Colon (tissue), 2 donors: ENCODE results near the gene SHISA4.

Experiments used
- FAIRE-seq: peaks from 2 replicates; lab custom pipeline; 2012; peaks lifted over from hg19 to GRCh38; lab: Jason Lieb, UNC
- donor health status: control.
- donor health status: control.

The SHISA4 gene

GRCh38 chr1:201882665-201883132 is 6.0 kb upstream of the SHISA4 start:
- FAIRE-seq = no peak

- FAIRE-seq = no peak
Measured at GRCh38 chr1:201883266-201883665, 5.4 kb upstream of the SHISA4 start.

GRCh38 chr1:201883786-201884185 is 4.9 kb upstream of the SHISA4 start:
- no peak for FAIRE-seq

GRCh38 chr1:201884425-201884824 is 4.3 kb upstream of the SHISA4 start:
- no peak for FAIRE-seq

- FAIRE-seq = no peak
Measured at GRCh38 chr1:201885531-201886075, 3.1 kb upstream of the SHISA4 start.

- FAIRE-seq = no peak
Measured at GRCh38 chr1:201886103-201886885, 2.4 kb upstream of the SHISA4 start.

- FAIRE-seq = no peak
Measured at GRCh38 chr1:201887116-201887866, 1.4 kb upstream of the SHISA4 start.

GRCh38 chr1:201889090-201889968 is 631 bp downstream of the SHISA4 start:
- FAIRE-seq = no peak

- no peak for FAIRE-seq
Measured at GRCh38 chr1:201890223-201890622, 1.5 kb downstream of the SHISA4 start.

- no peak for FAIRE-seq
Measured at GRCh38 chr1:201890806-201891450, 2.2 kb downstream of the SHISA4 start.

- FAIRE-seq = no peak
Measured at GRCh38 chr1:201891451-201892045, 2.9 kb downstream of the SHISA4 start.

GRCh38 chr1:201892211-201892610 is 3.5 kb downstream of the SHISA4 start:
- FAIRE-seq = no peak

GRCh38 chr1:201893431-201893830 is 4.7 kb downstream of the SHISA4 start:
- no peak for FAIRE-seq

GRCh38 chr1:201894343-201895119 is 5.8 kb downstream of the SHISA4 start:
- no peak for FAIRE-seq

GRCh38 chr1:201895120-201895665 is 6.5 kb downstream of the SHISA4 start:
- FAIRE-seq = no peak

GRCh38 chr1:201895913-201896807 is 7.5 kb downstream of the SHISA4 start:
- FAIRE-seq = no peak

GRCh38 chr1:201896951-201897391 is 8.3 kb downstream of the SHISA4 start:
- no peak for FAIRE-seq

GRCh38 chr1:201898240-201898894 is 9.7 kb downstream of the SHISA4 start:
- no peak for FAIRE-seq
